ENCODE data around the gene PAPPA.

Gene PAPPA

DNA sequence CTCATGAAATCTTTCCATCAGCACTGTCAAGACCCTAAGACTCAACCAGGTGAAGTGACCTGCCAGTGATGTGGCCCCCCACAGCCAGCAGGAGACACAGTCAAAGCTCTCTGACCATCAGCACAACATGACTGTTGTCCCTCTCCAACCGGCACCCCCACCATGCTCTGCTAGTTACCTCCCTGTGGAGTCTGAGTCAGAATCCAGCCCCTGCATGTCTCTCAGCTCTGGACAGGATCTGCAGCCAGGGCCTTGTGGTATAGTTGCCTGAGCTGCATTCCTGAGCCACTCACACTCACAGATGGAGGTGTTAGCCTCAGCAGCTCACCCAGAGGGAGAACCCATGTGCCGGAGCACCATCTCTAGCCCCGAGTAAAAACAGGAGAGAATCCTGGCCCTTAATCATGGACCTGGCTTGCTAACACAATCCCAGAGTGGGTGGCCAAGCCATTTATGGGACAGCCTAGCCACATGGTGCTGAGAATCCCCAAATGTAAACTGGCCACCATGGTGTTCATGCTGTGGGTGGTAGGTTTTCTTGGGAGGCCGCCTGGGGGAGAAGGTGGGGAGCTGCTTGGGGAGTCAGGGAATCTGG is 237.8 kb downstream of the PAPPA start:
- no peaks in the 10 kb centered on the region for H3K79me2 ChIP-seq (ENCODE audit: insufficient read depth, low read length)
- no peaks in the 10 kb centered on the region for H4K20me1 ChIP-seq (ENCODE audit: insufficient read depth, low read length, poor library complexity, severe bottlenecking)
- TF ChIP-seq, protein P1, sequence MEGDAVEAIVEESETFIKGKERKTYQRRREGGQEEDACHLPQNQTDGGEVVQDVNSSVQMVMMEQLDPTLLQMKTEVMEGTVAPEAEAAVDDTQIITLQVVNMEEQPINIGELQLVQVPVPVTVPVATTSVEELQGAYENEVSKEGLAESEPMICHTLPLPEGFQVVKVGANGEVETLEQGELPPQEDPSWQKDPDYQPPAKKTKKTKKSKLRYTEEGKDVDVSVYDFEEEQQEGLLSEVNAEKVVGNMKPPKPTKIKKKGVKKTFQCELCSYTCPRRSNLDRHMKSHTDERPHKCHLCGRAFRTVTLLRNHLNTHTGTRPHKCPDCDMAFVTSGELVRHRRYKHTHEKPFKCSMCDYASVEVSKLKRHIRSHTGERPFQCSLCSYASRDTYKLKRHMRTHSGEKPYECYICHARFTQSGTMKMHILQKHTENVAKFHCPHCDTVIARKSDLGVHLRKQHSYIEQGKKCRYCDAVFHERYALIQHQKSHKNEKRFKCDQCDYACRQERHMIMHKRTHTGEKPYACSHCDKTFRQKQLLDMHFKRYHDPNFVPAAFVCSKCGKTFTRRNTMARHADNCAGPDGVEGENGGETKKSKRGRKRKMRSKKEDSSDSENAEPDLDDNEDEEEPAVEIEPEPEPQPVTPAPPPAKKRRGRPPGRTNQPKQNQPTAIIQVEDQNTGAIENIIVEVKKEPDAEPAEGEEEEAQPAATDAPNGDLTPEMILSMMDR (conservative IDR thresholded peaks at IDR 0.05; ENCODE audit: low read length), result no peak
- no peak for TF ChIP-seq EZH2phosphoT487 (IDR thresholded peaks at IDR 0.05; ENCODE audit: borderline replicate concordance)
- H3K9ac ChIP-seq (ENCODE audit: low read depth, low read length, poor library complexity, severe bottlenecking), result no peak overlapping the region
- no peaks in the 10 kb centered on the region for H3K36me3 ChIP-seq (ENCODE audit: insufficient read depth, low read length)
- no peaks in the 10 kb centered on the region for H3K4me1 ChIP-seq (ENCODE audit: insufficient read depth, low read length, poor library complexity, severe bottlenecking)
- H3K9me2 ChIP-seq (replicated peaks; ENCODE audit: low read depth, low read length), result no peaks in the 10 kb centered on the region
- H3K27me3 ChIP-seq (ENCODE audit: insufficient read depth, low read length, poor library complexity, severe bottlenecking), result no peaks in the 10 kb centered on the region
- no peaks in the 10 kb centered on the region; the same call in 1 of the 2 replicates for H3K9me3 ChIP-seq (ENCODE audit: insufficient read depth, low read depth, low read length)
- H3F3A ChIP-seq (ENCODE audit: low read depth), result no peaks in the 10 kb centered on the region
- no peak overlapping the region for H3K4me3 ChIP-seq (ENCODE audit: low read length, poor library complexity, severe bottlenecking)
- no peak overlapping the region for H3K4me2 ChIP-seq (ENCODE audit: low read depth, low read length, poor library complexity, severe bottlenecking)
- no peak overlapping the region for H2AFZ ChIP-seq (ENCODE audit: low read length)

DNA sequence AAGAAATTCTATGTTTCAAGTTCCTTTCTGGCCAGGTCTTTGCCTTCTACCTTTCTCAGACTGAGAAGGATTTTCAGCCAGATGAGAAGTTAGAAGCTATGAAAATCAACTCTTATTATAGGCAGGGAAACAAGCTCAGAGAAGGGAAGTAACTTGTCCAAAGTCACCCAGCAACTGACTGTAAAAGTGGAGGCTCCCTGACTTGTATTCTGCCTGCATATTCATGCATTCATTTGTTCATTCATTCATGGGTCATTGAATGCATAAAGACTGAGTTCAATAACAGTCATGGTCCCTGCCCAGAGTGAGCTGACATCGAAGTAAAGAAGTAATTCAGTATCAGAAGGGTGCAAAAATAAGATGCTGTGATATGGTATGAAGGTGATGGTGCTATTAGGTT is 239.6 kb downstream of the PAPPA start:
- no peaks in the 10 kb centered on the region; the same call in 1 of the 2 replicates for H3K9me3 ChIP-seq (ENCODE audit: insufficient read depth, low read depth, low read length)
- no peak overlapping the region for H3K4me2 ChIP-seq (ENCODE audit: low read depth, low read length, poor library complexity, severe bottlenecking)
- TF ChIP-seq, protein P1 (conservative IDR thresholded peaks at IDR 0.05; ENCODE audit: low read length), result no peak
- TF ChIP-seq EZH2phosphoT487 (IDR thresholded peaks at IDR 0.05; ENCODE audit: borderline replicate concordance), result no peak
- H3K79me2 ChIP-seq (ENCODE audit: insufficient read depth, low read length), result no peaks in the 10 kb centered on the region
- no peaks in the 10 kb centered on the region for H3K4me1 ChIP-seq (ENCODE audit: insufficient read depth, low read length, poor library complexity, severe bottlenecking)
- H4K20me1 ChIP-seq (ENCODE audit: insufficient read depth, low read length, poor library complexity, severe bottlenecking), result no peaks in the 10 kb centered on the region
- no peak overlapping the region for H3K9ac ChIP-seq (ENCODE audit: low read depth, low read length, poor library complexity, severe bottlenecking)
- H2AFZ ChIP-seq (ENCODE audit: low read length), result no peak overlapping the region
- H3K27me3 ChIP-seq (ENCODE audit: insufficient read depth, low read length, poor library complexity, severe bottlenecking), result no peaks in the 10 kb centered on the region
- H3F3A ChIP-seq (ENCODE audit: low read depth), result no peaks in the 10 kb centered on the region
- no peaks in the 10 kb centered on the region for H3K36me3 ChIP-seq (ENCODE audit: insufficient read depth, low read length)
- no peak overlapping the region for H3K4me3 ChIP-seq (ENCODE audit: low read length, poor library complexity, severe bottlenecking)
- no peaks in the 10 kb centered on the region for H3K9me2 ChIP-seq (replicated peaks; ENCODE audit: low read depth, low read length)

DNA sequence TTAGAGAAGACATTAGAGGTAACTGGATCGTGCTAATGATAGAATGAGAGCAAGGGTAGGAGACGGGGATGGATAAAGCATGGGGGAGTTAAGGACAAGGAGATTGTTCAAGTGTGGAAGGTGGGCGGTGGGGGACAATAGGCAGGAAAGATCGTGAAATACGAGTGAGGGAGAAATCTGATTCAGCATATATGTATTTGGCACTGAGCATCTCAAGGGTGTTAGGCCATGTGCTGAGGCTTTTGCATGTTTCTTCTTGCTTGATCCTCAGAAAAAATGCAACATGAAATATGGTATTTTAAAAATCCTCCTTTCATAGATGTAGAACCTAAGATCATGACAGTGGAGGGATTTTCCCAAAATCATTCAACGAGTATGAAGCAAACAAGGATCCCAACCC is 240.5 kb downstream of the PAPPA start:
- Histone ChIP-seq H2AFZ (ENCODE audit: low read length) (no peak overlapping the region), H4K20me1 (ENCODE audit: insufficient read depth, low read length, poor library complexity, severe bottlenecking) (no peaks in the 10 kb centered on the region), H3K9me3 (ENCODE audit: insufficient read depth, low read depth, low read length) (no peaks in the 10 kb centered on the region; the same call in 1 of the 2 replicates), H3K79me2 (ENCODE audit: insufficient read depth, low read length) (no peaks in the 10 kb centered on the region), H3K4me3 (ENCODE audit: low read length, poor library complexity, severe bottlenecking) (no peak overlapping the region), H3K9me2 (replicated peaks; ENCODE audit: low read depth, low read length) (no peaks in the 10 kb centered on the region), H3K36me3 (ENCODE audit: insufficient read depth, low read length) (no peaks in the 10 kb centered on the region), H3F3A (ENCODE audit: low read depth) (no peaks in the 10 kb centered on the region), H3K27me3 (ENCODE audit: insufficient read depth, low read length, poor library complexity, severe bottlenecking) (no peaks in the 10 kb centered on the region), H3K4me2 (ENCODE audit: low read depth, low read length, poor library complexity, severe bottlenecking) (no peak overlapping the region), H3K4me1 (ENCODE audit: insufficient read depth, low read length, poor library complexity, severe bottlenecking) (no peaks in the 10 kb centered on the region), H3K9ac (ENCODE audit: low read depth, low read length, poor library complexity, severe bottlenecking) (no peak overlapping the region)
- no peak for TF ChIP-seq EZH2phosphoT487 (IDR thresholded peaks at IDR 0.05; ENCODE audit: borderline replicate concordance)
- TF ChIP-seq, protein P1 (conservative IDR thresholded peaks at IDR 0.05; ENCODE audit: low read length), result no peak
